GM18861 (cell line): ENCODE results near the gene CHD1.
A peak's percentile ranks its signal among the peaks of the same experiment; 100 is the strongest.
"Not testable (repeated sequence)": the region's sequence is repeated elsewhere in the genome, so short reads cannot be mapped to it uniquely, and the experiment has no call there.

Experiments used
- ATAC-seq: cut with Tn5 transposase; IDR thresholded peaks from one replicate; pipeline ENCODE4 v1.9.1; 2021; ENCODE audit not compliant: unreplicated experiment

The CHD1 gene

GRCh38 chr5:98928873-98929709, at the start of gene CHD1:
CHD1 (minus strand) TSS chr5:98929007; CDS start chr5:98926386, 2,621 bp downstream.
- peak; percentile 61 for ATAC-seq

- no peak for ATAC-seq
Measured at GRCh38 chr5:98978528-98978927, 49.7 kb upstream of the CHD1 start.

- ATAC-seq, result no peak
Measured at GRCh38 chr5:98977723-98978122, 48.9 kb upstream of the CHD1 start.

GRCh38 chr5:98975682-98976407, 47.0 kb upstream of the CHD1 start:
- ATAC-seq, result peak; percentile 97

DNA sequence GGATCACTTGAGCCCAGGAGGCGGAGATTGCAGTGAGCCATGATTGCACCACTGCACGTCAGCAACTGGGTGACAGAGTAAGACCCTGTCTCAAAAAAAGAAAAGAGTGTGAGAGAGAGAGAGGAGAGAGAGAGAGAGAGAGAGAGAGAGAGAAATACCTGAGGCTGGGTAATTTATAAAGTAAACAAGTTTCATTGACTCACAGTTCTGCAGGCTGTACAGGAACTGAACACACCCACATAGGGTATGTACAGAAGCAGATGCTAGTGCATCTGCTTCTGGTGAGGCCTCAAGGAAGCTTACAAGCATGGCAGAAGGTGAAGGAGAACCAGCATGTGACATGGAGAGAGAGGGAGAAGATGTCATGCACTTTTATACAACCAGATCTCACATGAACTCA, 46.4 kb upstream of the CHD1 start:
- no peak for ATAC-seq

- no peak for ATAC-seq
Measured at GRCh38 chr5:98969400-98969799, 40.6 kb upstream of the CHD1 start.

GRCh38 chr5:98968056-98968564, 39.3 kb upstream of the CHD1 start:
- ATAC-seq, result no peak

GRCh38 chr5:98965226-98965625, 36.4 kb upstream of the CHD1 start:
- no peak for ATAC-seq

DNA sequence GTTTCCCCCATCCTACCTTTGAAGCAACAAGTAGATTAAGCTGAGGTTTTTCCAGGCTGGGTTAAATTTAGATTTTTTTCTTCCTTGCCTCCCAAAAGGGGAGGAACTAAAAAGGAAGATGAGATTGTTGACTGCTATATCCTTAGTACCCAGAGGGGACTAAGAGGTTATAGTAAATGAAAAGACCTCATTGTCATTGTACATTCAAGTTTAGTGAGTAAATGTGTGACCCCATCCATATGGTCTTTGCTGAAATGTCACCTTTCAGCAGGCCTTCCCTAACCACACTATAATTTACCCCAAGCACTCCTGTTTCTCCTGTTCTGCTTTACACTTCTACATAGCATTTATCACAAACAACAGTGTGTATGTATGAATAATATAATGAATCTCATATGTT, 35.8 kb upstream of the CHD1 start:
- ATAC-seq, result no peak

- no peak for ATAC-seq
Measured at GRCh38 chr5:98963019-98963418, 34.2 kb upstream of the CHD1 start.

GRCh38 chr5:98962587-98962986, 33.8 kb upstream of the CHD1 start:
- no peak for ATAC-seq

DNA sequence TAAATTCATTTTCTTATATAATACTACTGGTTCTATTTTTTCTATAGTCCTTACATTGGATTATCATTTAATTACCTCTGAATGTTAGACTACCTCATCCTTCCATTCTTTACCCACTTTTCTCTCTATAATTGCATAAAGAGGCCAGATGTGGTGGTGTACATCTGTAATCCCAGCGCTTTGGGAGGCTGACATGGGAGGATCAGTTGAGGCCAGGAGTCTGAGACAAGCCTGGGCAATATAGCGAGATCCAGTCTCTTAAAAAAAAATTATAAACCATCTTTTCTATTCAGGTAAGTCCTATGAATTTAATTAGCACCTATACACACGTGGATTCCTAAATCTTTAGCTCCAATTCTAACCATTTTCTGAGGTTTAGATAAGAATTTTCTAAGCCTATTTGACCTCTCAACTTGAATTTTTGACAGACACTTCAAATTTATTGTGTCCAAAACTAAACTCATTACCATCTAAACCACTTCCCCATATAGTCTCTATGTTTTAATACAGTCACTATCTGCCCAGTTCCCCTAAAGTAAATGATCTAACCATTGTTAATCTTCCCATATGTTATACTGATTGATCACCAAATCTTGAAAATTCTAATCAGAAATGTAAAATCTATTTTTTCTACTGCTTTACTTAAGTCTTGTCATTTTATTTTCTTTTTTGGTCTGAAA, 33.0 kb upstream of the CHD1 start:
- ATAC-seq, result no peak

GRCh38 chr5:98957307-98957706, 28.5 kb upstream of the CHD1 start:
- no peak for ATAC-seq

DNA sequence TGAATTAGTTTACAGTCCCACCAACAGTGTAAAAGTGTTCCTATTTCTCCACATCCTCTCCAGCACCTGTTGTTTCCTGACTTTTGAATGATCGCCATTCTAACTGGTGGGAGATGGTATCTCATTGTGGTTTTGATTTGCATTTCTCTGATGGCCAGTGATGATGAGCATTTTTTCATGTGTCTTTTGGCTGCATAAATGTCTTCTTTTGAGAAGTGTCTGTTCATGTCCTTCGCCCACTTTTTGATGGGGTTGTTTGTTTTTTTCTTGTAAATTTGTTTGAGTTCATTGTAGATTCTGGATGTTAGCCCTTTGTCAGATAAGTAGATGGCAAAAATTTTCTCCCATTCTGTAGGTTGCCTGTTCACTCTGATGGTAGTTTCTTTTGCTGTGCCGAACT, 27.1 kb upstream of the CHD1 start:
- not testable (repeated sequence) for ATAC-seq

DNA sequence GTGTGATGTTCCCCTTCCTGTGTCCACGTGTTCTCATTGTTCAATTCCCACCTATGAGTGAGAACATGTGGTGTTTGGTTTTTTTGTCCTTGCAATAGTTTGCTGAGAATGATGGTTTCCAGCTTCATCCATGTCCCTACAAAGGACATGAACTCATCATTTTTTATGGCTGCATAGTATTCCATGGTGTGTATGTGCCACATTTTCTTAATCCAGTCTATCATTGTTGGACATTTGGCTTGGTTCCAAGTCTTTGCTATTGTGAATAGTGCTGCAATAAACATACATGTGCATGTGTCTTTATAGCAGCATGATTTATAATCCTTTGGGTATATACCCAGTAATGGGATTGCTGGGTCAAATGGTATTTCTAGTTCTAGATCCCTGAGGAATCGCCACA, 26.7 kb upstream of the CHD1 start:
- not testable (repeated sequence) for ATAC-seq

DNA sequence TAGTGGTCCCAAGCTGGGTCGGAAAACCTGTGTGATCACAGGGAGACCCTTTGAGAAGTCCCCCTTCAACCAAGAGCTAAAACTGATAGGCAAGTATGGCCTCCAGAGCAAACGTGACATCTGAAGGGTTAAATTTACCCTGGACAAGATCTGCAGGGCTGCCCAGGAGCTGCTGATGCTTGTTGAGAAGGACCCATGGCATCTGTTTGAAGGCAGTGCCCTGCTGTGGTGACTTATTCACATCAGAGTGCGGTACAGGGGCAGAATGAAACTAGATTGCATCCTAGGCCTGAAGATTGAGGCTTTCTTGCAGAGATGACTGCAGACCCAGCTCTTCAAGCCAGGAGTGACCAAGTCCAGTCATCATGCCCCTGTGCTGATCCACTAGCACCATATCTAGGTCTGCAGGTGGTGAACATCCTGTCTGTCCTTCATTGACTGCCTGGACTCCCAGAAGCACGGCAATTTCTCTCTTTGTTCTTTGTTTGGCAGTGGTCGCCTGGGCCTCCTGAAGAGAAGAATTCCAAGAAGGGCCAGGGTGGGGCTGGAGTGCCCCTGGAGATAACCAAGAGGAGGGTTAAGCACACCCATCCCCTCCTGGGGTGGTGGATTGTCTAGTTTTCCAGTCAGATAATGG, 25.7 kb upstream of the CHD1 start:
- ATAC-seq, result no peak

- no peak for ATAC-seq
Measured at GRCh38 chr5:98942847-98943246, 14.0 kb upstream of the CHD1 start.

DNA sequence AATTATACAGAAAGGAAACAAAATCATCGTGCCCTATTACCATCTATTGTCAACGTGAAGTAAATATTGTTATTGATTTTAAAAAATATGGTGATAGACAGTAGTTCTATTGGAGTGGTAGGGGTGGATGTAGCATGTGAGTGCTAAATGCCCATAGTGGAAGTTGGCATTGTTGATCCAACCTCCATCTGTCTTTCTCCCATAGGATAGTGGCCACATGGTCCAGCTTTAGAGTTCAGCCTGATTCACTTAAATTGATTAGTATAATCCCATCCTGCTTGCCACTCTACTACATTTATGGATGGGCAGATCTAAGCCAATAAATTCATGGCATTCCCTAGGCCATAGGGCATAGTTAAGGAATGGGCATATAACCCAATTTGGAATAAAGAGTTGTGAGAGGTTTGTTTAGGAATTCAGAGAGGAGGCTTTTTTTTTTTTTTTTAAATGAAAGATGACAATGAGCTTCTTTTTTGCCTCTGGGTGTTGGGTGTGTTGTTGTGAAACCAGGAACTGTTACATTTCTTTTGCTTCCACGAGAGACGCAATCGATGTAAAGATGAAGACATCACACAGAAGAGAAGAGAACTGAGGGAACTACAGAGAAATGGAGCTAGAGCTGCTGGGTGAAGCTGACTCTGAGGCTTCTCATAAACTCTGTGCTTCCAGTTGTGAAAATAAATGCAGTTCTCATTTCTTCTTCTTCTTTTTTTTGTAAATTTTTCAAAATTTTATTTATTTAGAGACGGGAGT, 12.5 kb upstream of the CHD1 start:
- ATAC-seq, result no peak

DNA sequence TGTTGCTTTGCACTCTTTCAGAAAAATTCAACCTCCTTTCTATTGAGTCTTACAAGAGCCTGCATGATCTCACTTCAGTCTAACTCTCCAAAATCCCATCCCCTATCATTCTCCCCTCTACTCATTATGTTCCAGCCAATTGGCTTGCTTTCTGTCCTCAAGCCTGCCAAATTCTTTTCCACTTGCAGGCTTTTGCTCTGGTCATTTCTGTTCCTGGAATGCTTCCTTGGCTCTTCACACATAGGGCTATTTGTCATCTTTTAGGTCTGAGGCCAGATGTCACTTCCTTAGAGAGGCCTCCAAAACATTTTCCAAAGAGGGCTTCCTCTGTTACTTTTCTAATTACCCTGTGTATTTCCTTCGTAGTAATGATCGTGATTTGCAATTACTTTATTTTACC, 11.8 kb upstream of the CHD1 start:
- no peak for ATAC-seq

DNA sequence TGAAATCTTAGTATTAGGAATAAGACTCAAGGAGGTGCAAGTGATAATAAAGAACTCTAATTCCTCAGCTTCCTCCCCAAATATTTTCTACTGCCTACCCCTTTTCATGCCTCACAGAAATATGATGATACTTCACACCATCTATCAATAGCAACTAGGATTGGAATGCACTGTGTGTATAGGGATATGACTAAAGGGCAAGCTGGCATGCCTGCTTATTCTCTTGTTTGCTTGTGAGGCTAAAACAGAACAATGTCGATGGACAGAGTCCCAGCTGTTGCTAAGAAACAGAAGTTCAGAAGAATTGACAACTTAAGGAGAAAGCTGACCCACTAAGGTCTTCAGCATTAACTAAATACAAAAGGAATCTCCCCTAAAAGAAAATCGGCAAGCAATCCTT, 9.7 kb upstream of the CHD1 start:
- ATAC-seq, result no peak
